HG03354 (cell line): Measurements from ENCODE around the gene THRB.

Experiments
- ATAC-seq: cut with Tn5 transposase; IDR thresholded peaks from one replicate; pipeline ENCODE4 v1.9.1; 2021; ENCODE audit warnings: mild to moderate bottlenecking; ENCODE audit not compliant: unreplicated experiment, poor library complexity, severe bottlenecking

The THRB gene

GRCh38 chr3:24338409-24339130 is 156.1 kb downstream of the THRB start:
- no peak for ATAC-seq

GRCh38 chr3:24336101-24336500 is 158.5 kb downstream of the THRB start:
- ATAC-seq: no peak

GRCh38 chr3:24332092-24332491 is 162.6 kb downstream of the THRB start:
- ATAC-seq: no peak

GRCh38 chr3:24323272-24323671 is 171.4 kb downstream of the THRB start:
- ATAC-seq: no peak

GRCh38 chr3:24320601-24321000 is 174.0 kb downstream of the THRB start:
- ATAC-seq: no peak

- no peak for ATAC-seq
Observed at GRCh38 chr3:24318677-24319287, 175.9 kb downstream of the THRB start.

- no peak for ATAC-seq
Observed at GRCh38 chr3:24316887-24317383, 177.7 kb downstream of the THRB start.

- no peak for ATAC-seq
Observed at GRCh38 chr3:24315971-24316370, 178.7 kb downstream of the THRB start.

GRCh38 chr3:24315356-24315755 is 179.3 kb downstream of the THRB start:
- no peak for ATAC-seq

- ATAC-seq: no peak
Observed at GRCh38 chr3:24311881-24312280, 182.8 kb downstream of the THRB start.

- ATAC-seq: no peak
Observed at GRCh38 chr3:24310887-24311286, 183.8 kb downstream of the THRB start.

GRCh38 chr3:24306518-24306917 is 188.1 kb downstream of the THRB start:
- no peak for ATAC-seq

GRCh38 chr3:24305795-24306467 is 188.7 kb downstream of the THRB start:
- no peak for ATAC-seq

- no peak for ATAC-seq
Observed at GRCh38 chr3:24303057-24303754, 191.4 kb downstream of the THRB start.

GRCh38 chr3:24302396-24302795 is 192.3 kb downstream of the THRB start:
- no peak for ATAC-seq

- no peak for ATAC-seq
Observed at GRCh38 chr3:24300949-24301348, 193.7 kb downstream of the THRB start.

- no peak for ATAC-seq
Observed at GRCh38 chr3:24299806-24300626, 194.6 kb downstream of the THRB start.

GRCh38 chr3:24299246-24299805 is 195.3 kb downstream of the THRB start:
- ATAC-seq: no peak
